ENCODE measurements around the gene LANCL2. TPM values are rescaled to one million over a fixed set of nuclear protein-coding genes. Genes with fewer than 3 reads are reported as not detected.

Gene LANCL2
- total RNA-seq, 1 donor from 2014 or later, result 21.3 TPM

DNA sequence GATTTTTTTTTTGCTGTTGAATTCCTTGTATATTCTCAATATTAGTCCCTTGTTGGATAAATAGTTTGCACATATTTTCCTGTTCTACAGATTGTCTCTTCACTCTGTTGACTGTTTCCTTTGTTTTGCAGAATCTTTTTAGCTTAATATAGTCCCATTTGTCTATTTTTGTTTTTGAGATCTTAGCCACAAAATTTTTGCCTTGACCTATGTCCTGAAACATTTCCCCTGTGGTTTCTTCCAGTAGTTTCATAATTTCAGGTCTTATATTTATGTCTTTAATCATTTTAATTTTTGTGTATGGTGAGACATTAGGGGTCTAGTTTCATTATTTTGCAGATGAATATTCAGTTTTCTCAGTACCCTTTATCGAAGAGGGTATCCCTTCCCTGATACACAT is 92.7 kb downstream of the LANCL2 start:
- Mint-ChIP-seq H3K27me3 (ENCODE audit: low read depth) (no peaks in the 10 kb centered on the region), H3K9me3 (ENCODE audit: low read depth) (peaks cover 55% of the 10 kb centered on the region), H3K27ac (ENCODE audit: unreplicated experiment) (no peak overlapping the region), H3K36me3 (ENCODE audit: low read depth) (peaks cover 20% of the 10 kb centered on the region), H3K4me1 (ENCODE audit: low read depth) (no peaks in the 10 kb centered on the region), H3K4me3 (ENCODE audit: unreplicated experiment) (no peak overlapping the region)
- no peak for DNase-seq (ENCODE audit: low spot score)
- TF ChIP-seq, protein P1, sequence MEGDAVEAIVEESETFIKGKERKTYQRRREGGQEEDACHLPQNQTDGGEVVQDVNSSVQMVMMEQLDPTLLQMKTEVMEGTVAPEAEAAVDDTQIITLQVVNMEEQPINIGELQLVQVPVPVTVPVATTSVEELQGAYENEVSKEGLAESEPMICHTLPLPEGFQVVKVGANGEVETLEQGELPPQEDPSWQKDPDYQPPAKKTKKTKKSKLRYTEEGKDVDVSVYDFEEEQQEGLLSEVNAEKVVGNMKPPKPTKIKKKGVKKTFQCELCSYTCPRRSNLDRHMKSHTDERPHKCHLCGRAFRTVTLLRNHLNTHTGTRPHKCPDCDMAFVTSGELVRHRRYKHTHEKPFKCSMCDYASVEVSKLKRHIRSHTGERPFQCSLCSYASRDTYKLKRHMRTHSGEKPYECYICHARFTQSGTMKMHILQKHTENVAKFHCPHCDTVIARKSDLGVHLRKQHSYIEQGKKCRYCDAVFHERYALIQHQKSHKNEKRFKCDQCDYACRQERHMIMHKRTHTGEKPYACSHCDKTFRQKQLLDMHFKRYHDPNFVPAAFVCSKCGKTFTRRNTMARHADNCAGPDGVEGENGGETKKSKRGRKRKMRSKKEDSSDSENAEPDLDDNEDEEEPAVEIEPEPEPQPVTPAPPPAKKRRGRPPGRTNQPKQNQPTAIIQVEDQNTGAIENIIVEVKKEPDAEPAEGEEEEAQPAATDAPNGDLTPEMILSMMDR (IDR thresholded peaks at IDR 0.05), result no peak

- no peak for DNase-seq (ENCODE audit: low spot score)
- Mint-ChIP-seq H3K9me3 (ENCODE audit: low read depth) (peaks cover 58% of the 10 kb centered on the region), H3K4me3 (ENCODE audit: unreplicated experiment) (no peak overlapping the region), H3K27me3 (ENCODE audit: low read depth) (no peaks in the 10 kb centered on the region), H3K27ac (ENCODE audit: unreplicated experiment) (no peak overlapping the region), H3K4me1 (ENCODE audit: low read depth) (no peaks in the 10 kb centered on the region), H3K36me3 (ENCODE audit: low read depth) (peaks cover 23% of the 10 kb centered on the region)
- TF ChIP-seq, protein P1 (IDR thresholded peaks at IDR 0.05), result no peak
These were observed 93.2 kb downstream of the LANCL2 start for GRCh38 chr7:55458351-55458750.

DNA sequence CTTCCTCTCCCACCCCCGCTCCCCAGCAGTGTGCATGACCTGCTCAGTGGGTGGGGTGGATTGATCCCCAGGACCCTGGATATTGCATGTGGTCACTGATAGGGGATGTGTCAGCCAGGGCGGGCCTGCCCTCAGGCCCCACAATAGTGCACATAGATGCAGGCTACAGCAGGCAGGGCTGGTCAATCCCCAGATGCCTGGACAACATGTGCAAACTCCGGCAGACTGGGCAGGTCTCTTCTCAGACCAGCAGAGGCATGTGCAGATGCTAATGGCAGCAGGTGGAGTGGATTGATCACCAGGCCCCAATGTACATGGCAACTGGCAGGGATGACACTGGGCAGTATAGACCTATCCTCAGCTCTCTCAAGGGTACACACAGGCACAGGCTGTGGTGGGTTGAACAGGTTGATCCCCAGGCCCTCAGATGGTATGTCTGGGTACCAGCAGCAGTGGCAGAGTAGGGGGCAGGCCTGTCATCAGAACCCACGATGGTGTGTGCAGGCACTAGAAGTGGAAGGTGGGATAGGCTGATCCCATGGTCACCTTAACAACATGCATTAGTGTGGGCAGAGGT is 98.6 kb downstream of the LANCL2 start:
- Mint-ChIP-seq H3K4me3 (ENCODE audit: unreplicated experiment) (no peak overlapping the region), H3K9me3 (ENCODE audit: low read depth) (peaks cover 41% of the 10 kb centered on the region), H3K27ac (ENCODE audit: unreplicated experiment) (no peak overlapping the region), H3K4me1 (ENCODE audit: low read depth) (no peaks in the 10 kb centered on the region), H3K27me3 (ENCODE audit: low read depth) (no peaks in the 10 kb centered on the region), H3K36me3 (ENCODE audit: low read depth) (peaks cover 46% of the 10 kb centered on the region)
- TF ChIP-seq, protein P1 (IDR thresholded peaks at IDR 0.05), result no peak
- DNase-seq (ENCODE audit: low spot score), result no peak

- Mint-ChIP-seq H3K27ac (ENCODE audit: unreplicated experiment) (no peak overlapping the region), H3K9me3 (ENCODE audit: low read depth) (peaks cover 34% of the 10 kb centered on the region), H3K36me3 (ENCODE audit: low read depth) (peaks cover 42% of the 10 kb centered on the region), H3K4me1 (ENCODE audit: low read depth) (no peaks in the 10 kb centered on the region), H3K27me3 (ENCODE audit: low read depth) (no peaks in the 10 kb centered on the region), H3K4me3 (ENCODE audit: unreplicated experiment) (no peak overlapping the region)
- TF ChIP-seq, protein P1 (IDR thresholded peaks at IDR 0.05), result no peak
- DNase-seq (ENCODE audit: low spot score), result no peak
These were observed 99.3 kb downstream of the LANCL2 start for GRCh38 chr7:55464422-55464821.

- DNase-seq (ENCODE audit: low spot score), result no peak
- H3K27ac Mint-ChIP-seq (ENCODE audit: unreplicated experiment), result no peak overlapping the region
- peaks cover 41% of the 10 kb centered on the region for H3K36me3 Mint-ChIP-seq (ENCODE audit: low read depth)
- peaks cover 21% of the 10 kb centered on the region for H3K9me3 Mint-ChIP-seq (ENCODE audit: low read depth)
- H3K27me3 Mint-ChIP-seq (ENCODE audit: low read depth), result no peaks in the 10 kb centered on the region
- H3K4me1 Mint-ChIP-seq (ENCODE audit: low read depth), result no peaks in the 10 kb centered on the region
- TF ChIP-seq, protein P1 (IDR thresholded peaks at IDR 0.05), result no peak
- no peak overlapping the region for H3K4me3 Mint-ChIP-seq (ENCODE audit: unreplicated experiment)
These were observed 100.6 kb downstream of the LANCL2 start for GRCh38 chr7:55465691-55466090.

Measured in chondrocyte (in vitro differentiated cells).